ENCODE data around the gene DENND5B. TPM values are rescaled to one million over a fixed set of nuclear protein-coding genes. Genes with fewer than 3 reads are reported as not detected.

Gene DENND5B
- 13.9 and 16.7 TPM in 2 replicates for total RNA-seq

GRCh38 chr12:31590642-31591379 lies at the start of gene DENND5B:
Gene DENND5B, minus strand, starts transcription at chr12:31591136. Its CDS starts 304 bp downstream, at chr12:31590832.

Other genes with a start within 250 kb of the DENND5B start
- 0.65 and 1.4 TPM in 2 replicates for gene ETFBKMT, start 68.6 kb upstream of the DENND5B start, total RNA-seq
- 4.4 and 5.8 TPM in 2 replicates for gene AMN1, start 137.9 kb upstream of the DENND5B start, total RNA-seq